H1 (cell line): ENCODE data around the gene DYSF. TPM values are rescaled to one million over a fixed set of nuclear protein-coding genes. Genes with fewer than 3 reads are reported as not detected.

ENCODE experiments used
- CEBPB ChIP-seq: IDR thresholded peaks from 2 replicates; pipeline ENCODE4 v1.6.1; 2012; ENCODE audit warnings: low read depth, low read length
- GABPA ChIP-seq: IDR thresholded peaks from 2 replicates; pipeline ENCODE4 v1.6.1; 2011; ENCODE audit warnings: mild to moderate bottlenecking, low read length, moderate library complexity, borderline replicate concordance; ENCODE audit not compliant: insufficient read depth
- JUN ChIP-seq: IDR thresholded peaks from 2 replicates; pipeline ENCODE4 v1.6.1; 2011; ENCODE audit warnings: low read depth, mild to moderate bottlenecking, improper control_type of control experiment, low read length
- SP2 ChIP-seq: IDR thresholded peaks from 2 replicates; pipeline ENCODE4 v1.6.1; 2012; ENCODE audit warnings: mild to moderate bottlenecking, low read length, inconsistent platforms
- TBP ChIP-seq: IDR thresholded peaks from 2 replicates; pipeline ENCODE4 v1.6.1; 2011; ENCODE audit warnings: low read depth, low read length, improper control_type of control experiment
- polyA plus RNA-seq, 7 experiments: library from polyadenylated mRNA; depleted of rRNA in 3 of 7; stranded (reverse) in 5 of 7; unstranded in 2 of 7; fragments of >200 nt in 5 of 7; fragments of 200-250 nt in 2 of 7; gene quantifications; 1 replicate in 5 of 7; 2 replicates in 1 of 7; 4 replicates in 1 of 7; pipeline versions ENCODE4 v1.2.1 to v1.2.3, GENCODE V29; 2011 to 2013; ENCODE audit warnings: missing spikeins in 2 of 7, mixed read lengths in 2 of 7
- total RNA-seq: library from RNA; stranded (reverse); fragmentation: NEBNext Ultra II Directional; extraction: Animal tissue kit (Norgen Biotek cat#: 25700); gene quantifications from 2 replicates; pipeline ENCODE4 v1.2.1, GENCODE V29; 2021

The DYSF gene
- total and polyA plus RNA-seq, 2 of the 8 experiments (the other 6 are each of a cell fraction or from before 2014, with no cell fraction given): 5.8 to 7.1 TPM

DNA sequence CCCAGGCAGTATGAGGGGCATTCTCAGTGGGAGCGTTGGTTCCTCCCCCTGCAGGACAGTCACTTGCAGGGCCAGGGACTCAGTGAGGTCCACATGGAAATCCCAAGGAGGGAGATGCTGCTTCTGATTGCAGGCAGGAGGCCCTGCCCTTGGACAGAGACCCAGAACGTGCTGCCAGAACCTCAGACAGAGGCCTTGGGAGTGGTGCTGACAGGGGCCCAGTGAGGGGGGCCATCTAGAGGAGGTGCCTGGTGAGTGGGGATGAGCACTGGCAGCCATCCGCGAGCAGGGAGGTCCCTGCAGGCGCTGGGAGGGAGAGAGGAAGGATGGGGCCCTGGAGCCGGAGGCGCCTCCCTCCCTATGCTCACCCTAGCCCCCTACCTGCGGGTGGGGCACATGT, 133.1 kb downstream of the DYSF start (continued):
- TF ChIP-seq TBP: no peak
- no peak for TF ChIP-seq GABPA
- TF ChIP-seq CEBPB: no peak
- no peak for TF ChIP-seq SP2
- no peak for TF ChIP-seq JUN
